Mesodermal cell (in vitro differentiated cells): ENCODE data around the gene FAR2.
"Not testable (repeated sequence)": the region's sequence is repeated elsewhere in the genome, so short reads cannot be mapped to it uniquely, and the experiment has no call there.

ENCODE experiments used
- H3K27ac ChIP-seq: 2 replicates; pipeline ENCODE4 v1.7.0; 2013; ENCODE audit warnings: mild to moderate bottlenecking, low read depth, low read length, moderate library complexity; ENCODE audit not compliant: severe bottlenecking
- H3K36me3 ChIP-seq: 2 replicates; pipeline ENCODE4 v1.7.1; 2013; ENCODE audit warnings: mild to moderate bottlenecking, low read length, moderate library complexity; ENCODE audit not compliant: control insufficient read depth, insufficient read depth
- H3K4me1 ChIP-seq: one replicate; pipeline ENCODE4 v1.7.1; 2013; ENCODE audit warnings: mild to moderate bottlenecking, low read length; ENCODE audit not compliant: insufficient read depth, control insufficient read depth, poor library complexity, severe bottlenecking
- H3K4me3 ChIP-seq: 2 replicates; pipeline ENCODE4 v1.7.0; 2013; ENCODE audit warnings: low read length, control low read depth, mild to moderate bottlenecking; ENCODE audit not compliant: insufficient read depth, poor library complexity, severe bottlenecking; ENCODE audit errors: extremely low read depth
- H3K9me3 ChIP-seq: 2 replicates; pipeline ENCODE4 v1.7.1; 2013; ENCODE audit warnings: mild to moderate bottlenecking, low read length, moderate library complexity; ENCODE audit not compliant: control insufficient read depth
- WGBS, 2 experiments: methylation state at CpG; one replicate each; pipeline ENCODE4 v1.1.5; 2013; ENCODE audit warnings: missing lambda C conversion rate in 2 of 2; ENCODE audit not compliant: insufficient coverage in 2 of 2; 5-methylcytosine and 5-hydroxymethylcytosine counted together

FAR2 gene

DNA sequence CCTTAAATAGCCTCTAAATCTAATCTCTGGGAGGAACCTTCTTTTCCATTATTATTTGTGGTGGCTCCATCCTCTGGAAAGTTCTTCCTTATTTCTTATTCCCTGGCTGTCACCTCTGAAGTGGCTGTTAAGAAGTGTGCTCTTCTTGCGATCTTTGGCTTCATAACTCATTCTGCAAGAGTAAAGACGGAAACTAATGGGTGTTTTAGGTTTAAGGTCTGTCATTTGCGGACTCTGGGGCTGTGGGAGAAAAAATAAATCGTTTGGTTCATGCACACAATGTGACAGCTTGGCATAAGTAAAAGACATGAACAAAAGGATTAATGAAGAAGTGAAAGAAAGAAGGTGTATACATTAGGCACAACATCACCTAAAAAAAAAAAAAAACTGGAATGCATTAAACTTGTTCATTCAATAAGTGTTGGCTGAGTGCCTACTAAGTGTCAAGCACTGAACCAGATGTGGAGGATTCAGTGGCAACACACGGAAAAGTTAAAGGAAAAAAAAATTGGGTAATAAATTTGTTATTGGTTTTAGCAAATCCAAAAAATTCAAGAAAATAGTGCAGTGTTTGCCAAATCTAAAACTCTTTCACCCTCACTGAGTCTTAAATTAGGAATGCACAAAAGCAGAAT lies 132.4 kb downstream of the FAR2 start:
- Histone ChIP-seq H3K4me1 (no peaks in the 10 kb centered on the region), H3K27ac (peak overlapping the region; percentile 13), H3K4me3 (no peak overlapping the region), H3K36me3 (no peaks in the 10 kb centered on the region), H3K9me3 (no peaks in the 10 kb centered on the region)
- WGBS, 2 experiments = 91 to 92% methylated on average over 3 to 5 of the region's 5 CpGs

- Histone ChIP-seq H3K4me3 (no peak overlapping the region), H3K9me3 (no peaks in the 10 kb centered on the region), H3K27ac (peak overlapping the region; percentile 13), H3K4me1 (no peaks in the 10 kb centered on the region), H3K36me3 (no peaks in the 10 kb centered on the region)
- WGBS, 2 experiments = no CpG with 5 or more reads among the region's 2 CpGs
Measured at GRCh38 chr12:29282031-29282816, 133.1 kb downstream of the FAR2 start.

- Histone ChIP-seq H3K4me1 (no peaks in the 10 kb centered on the region), H3K9me3 (no peaks in the 10 kb centered on the region), H3K4me3 (no peak overlapping the region), H3K27ac (no peak overlapping the region), H3K36me3 (no peaks in the 10 kb centered on the region)
- WGBS, 2 experiments = 90% methylated on average over 2 of the region's 5 CpGs
Measured at GRCh38 chr12:29283969-29284700, 135.1 kb downstream of the FAR2 start.

GRCh38 chr12:29286081-29286790 lies 137.2 kb downstream of the FAR2 start:
- Histone ChIP-seq H3K36me3 (no peaks in the 10 kb centered on the region), H3K4me3 (no peak overlapping the region), H3K27ac (no peak overlapping the region), H3K9me3 (no peaks in the 10 kb centered on the region), H3K4me1 (no peaks in the 10 kb centered on the region)
- 94 to 100% methylated on average over 2 to 3 of the region's 3 CpGs for WGBS, 2 experiments

GRCh38 chr12:29287622-29288021 lies 138.5 kb downstream of the FAR2 start:
- Histone ChIP-seq H3K9me3 (no peaks in the 10 kb centered on the region), H3K4me3 (no peak overlapping the region), H3K36me3 (no peaks in the 10 kb centered on the region), H3K27ac (no peak overlapping the region), H3K4me1 (no peaks in the 10 kb centered on the region)
- 50 to 80% methylated on average over 1 of the region's 1 CpG for WGBS, 2 experiments

DNA sequence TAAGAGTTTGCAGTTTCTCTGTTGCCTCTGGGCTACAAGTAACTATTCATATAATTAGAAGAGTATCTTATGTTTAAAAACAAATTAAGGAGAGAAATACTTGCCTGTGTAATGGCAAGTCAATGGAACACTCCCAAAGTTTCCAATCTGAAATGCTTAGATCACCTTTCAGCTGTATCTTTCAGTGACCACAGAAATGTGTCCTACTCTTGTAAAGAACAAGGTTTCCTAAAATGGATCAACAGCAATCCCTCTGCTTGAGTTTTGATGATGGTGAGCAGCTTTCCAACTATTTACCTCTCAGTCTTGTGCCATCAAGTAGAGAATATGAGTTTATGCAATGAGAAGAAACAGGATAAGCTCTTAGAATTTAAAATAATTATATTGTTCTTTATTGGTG lies 139.0 kb downstream of the FAR2 start:
- Histone ChIP-seq H3K4me1 (no peaks in the 10 kb centered on the region), H3K9me3 (no peaks in the 10 kb centered on the region), H3K4me3 (no peak overlapping the region), H3K36me3 (no peaks in the 10 kb centered on the region), H3K27ac (no peak overlapping the region)

- H3K4me3 ChIP-seq, H3K9me3 ChIP-seq, H3K27ac ChIP-seq, H3K4me1 ChIP-seq, H3K36me3 ChIP-seq: not testable (repeated sequence)
Measured at GRCh38 chr12:29290475-29290874, 141.4 kb downstream of the FAR2 start.

- Histone ChIP-seq H3K9me3 (no peaks in the 10 kb centered on the region), H3K27ac (no peak overlapping the region), H3K36me3 (no peaks in the 10 kb centered on the region), H3K4me3 (no peak overlapping the region), H3K4me1 (no peaks in the 10 kb centered on the region)
- WGBS, 2 experiments = 92 to 100% methylated on average over 2 of the region's 3 CpGs
Measured at GRCh38 chr12:29291226-29291625, 142.1 kb downstream of the FAR2 start.

GRCh38 chr12:29299633-29300032 lies 150.6 kb downstream of the FAR2 start:
- Histone ChIP-seq H3K27ac (no peak overlapping the region), H3K4me3 (no peak overlapping the region), H3K4me1 (no peaks in the 10 kb centered on the region), H3K9me3 (no peaks in the 10 kb centered on the region), H3K36me3 (no peaks in the 10 kb centered on the region)
- WGBS, 2 experiments = 65 to 82% methylated on average over 2 of the region's 2 CpGs

- Histone ChIP-seq H3K9me3 (no peaks in the 10 kb centered on the region), H3K4me3 (no peak overlapping the region), H3K27ac (no peak overlapping the region), H3K36me3 (no peaks in the 10 kb centered on the region), H3K4me1 (no peaks in the 10 kb centered on the region)
- 90% methylated on average over 2 of the region's 3 CpGs; no CpG with 5 or more reads in 1 of the 2 experiments for WGBS, 2 experiments
Measured at GRCh38 chr12:29301114-29301513, 152.0 kb downstream of the FAR2 start.
